Esophagus squamous epithelium (tissue), 4 donors: Measurements from ENCODE around the gene ALAS2.

ENCODE experiments used
- POLR2A ChIP-seq, 4 donors: fragments of 450-650 bp; IDR thresholded peaks; one replicate each; pipeline ENCODE4 v1.6.1; 2017; ENCODE audit warnings: antibody characterized with exemption in 4 of 4, mild to moderate bottlenecking in 4 of 4, moderate library complexity in 3 of 4
- TF ChIP-seq, protein P1 (sequence below), 6 experiments: fragments of 450-650 bp in 4 of 6; fragments of 200-600 bp in 2 of 6; sonication (generic) in 2 of 6; IDR thresholded peaks; one replicate each; pipeline ENCODE4 v1.5.1; 2016 to 2019; ENCODE audit warnings: antibody characterized with exemption in 6 of 6, mild to moderate bottlenecking in 4 of 6, moderate library complexity in 4 of 6

DNA sequence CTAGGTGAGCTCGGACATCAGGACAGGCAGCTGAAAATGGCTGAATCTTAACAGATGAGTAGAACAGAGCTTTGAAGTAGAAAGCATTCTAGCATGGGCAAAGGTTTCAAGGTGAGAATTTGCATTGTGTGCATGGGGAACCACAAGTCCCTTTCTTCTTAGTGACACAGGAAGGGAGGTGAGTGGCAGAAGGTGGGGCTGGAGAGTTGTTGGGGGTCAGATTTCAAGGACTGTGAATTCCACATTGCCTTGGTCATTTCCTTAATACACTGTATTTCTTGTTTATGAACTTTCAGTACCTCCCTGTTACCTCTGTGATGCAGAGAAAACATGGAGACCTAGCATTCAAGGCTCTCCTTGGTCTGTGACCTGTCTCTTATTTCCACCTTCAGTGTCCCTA, 26.5 kb downstream of the ALAS2 start:
- TF ChIP-seq, protein P1, sequence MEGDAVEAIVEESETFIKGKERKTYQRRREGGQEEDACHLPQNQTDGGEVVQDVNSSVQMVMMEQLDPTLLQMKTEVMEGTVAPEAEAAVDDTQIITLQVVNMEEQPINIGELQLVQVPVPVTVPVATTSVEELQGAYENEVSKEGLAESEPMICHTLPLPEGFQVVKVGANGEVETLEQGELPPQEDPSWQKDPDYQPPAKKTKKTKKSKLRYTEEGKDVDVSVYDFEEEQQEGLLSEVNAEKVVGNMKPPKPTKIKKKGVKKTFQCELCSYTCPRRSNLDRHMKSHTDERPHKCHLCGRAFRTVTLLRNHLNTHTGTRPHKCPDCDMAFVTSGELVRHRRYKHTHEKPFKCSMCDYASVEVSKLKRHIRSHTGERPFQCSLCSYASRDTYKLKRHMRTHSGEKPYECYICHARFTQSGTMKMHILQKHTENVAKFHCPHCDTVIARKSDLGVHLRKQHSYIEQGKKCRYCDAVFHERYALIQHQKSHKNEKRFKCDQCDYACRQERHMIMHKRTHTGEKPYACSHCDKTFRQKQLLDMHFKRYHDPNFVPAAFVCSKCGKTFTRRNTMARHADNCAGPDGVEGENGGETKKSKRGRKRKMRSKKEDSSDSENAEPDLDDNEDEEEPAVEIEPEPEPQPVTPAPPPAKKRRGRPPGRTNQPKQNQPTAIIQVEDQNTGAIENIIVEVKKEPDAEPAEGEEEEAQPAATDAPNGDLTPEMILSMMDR (IDR thresholded peaks at IDR 0.05) = no peak
- TF ChIP-seq POLR2A (IDR thresholded peaks at IDR 0.05) = no peak
